HCT116 (cell line): Measurements from ENCODE around the gene SH3GL3. TPM values are rescaled to one million over a fixed set of nuclear protein-coding genes. Genes with fewer than 3 reads are reported as not detected.

Experiments
- ATAC-seq: fragments of 200-7000 bp; cut with Tn5 transposase; 2 replicates; pipeline ENCODE4 v1.9.1; 2020; ENCODE audit warnings: mild to moderate bottlenecking, moderate library complexity
- BruUV-seq: library from RNA; stranded (reverse); fragments of 400-500 nt; replicated peaks from 2 replicates; lab custom pipeline; 2021; lab: Mats Ljungman, UMichigan
- CTCF ChIA-PET: fragments of 300-600 bp; sonication (Branson Sonifier 250); formaldehyde crosslinking; loops from one replicate; lab custom pipeline; 2021; ENCODE audit warnings: antibody characterized with exemption; lab: Charles Lee
- POLR2A ChIA-PET: fragments of 300-600, 350-600 bp; sonication (Branson Sonifier 250); formaldehyde crosslinking; loops from one replicate; lab custom pipeline; 2021; ENCODE audit warnings: antibody characterized with exemption; lab: Charles Lee
- RAD21 ChIA-PET, 2 experiments: fragments of 300-600 bp; sonication (Branson Sonifier 250); formaldehyde crosslinking; loops; one replicate each; lab custom pipeline; 2023; ENCODE audit warnings: low total read pairs in 2 of 2; ENCODE audit not compliant: uncharacterized antibody in 2 of 2, unreplicated experiment in 2 of 2, low non-redundant PET in 1 of 2; lab: Charles Lee
- DNase-seq: peaks from one replicate; pipeline ENCODE4 v3.0.0-alpha.2; 2010; ENCODE audit warnings: low read depth, low spot score
- H2AFZ ChIP-seq: fragments of 200-600 bp; shearing (Covaris generic), sonication (generic); 2 replicates; pipeline ENCODE4 v1.6.1; 2017; ENCODE audit warnings: low read depth, mixed run types, mixed read lengths, antibody characterized with exemption, low read length; ENCODE audit not compliant: poor library complexity, severe bottlenecking
- H3K27ac ChIP-seq: 2 replicates; pipeline ENCODE4 v1.5.1; 2012; ENCODE audit warnings: low read depth, low read length
- H3K27me3 ChIP-seq: fragments of 200-600 bp; sonication (generic); 2 replicates; pipeline ENCODE4 v1.6.1; 2016; ENCODE audit warnings: mixed run types, low read length, mixed read lengths; ENCODE audit not compliant: insufficient read depth
- H3K36me3 ChIP-seq, 2 experiments: fragments of 200-500 bp in 1 of 2; fragments of 200-600 bp in 1 of 2; sonication (Bioruptor generic) in 1 of 2; sonication (generic) in 1 of 2; 2 replicates each; pipeline versions ENCODE4 v1.5.1 to v1.6.1; 2014 to 2016; ENCODE audit warnings: low read length in 2 of 2, inconsistent platforms in 1 of 2, mixed read lengths in 1 of 2, mixed run types in 1 of 2; ENCODE audit not compliant: insufficient read depth in 2 of 2, control insufficient read depth in 1 of 2
- H3K4me1 ChIP-seq, 2 experiments: fragments of 200-600 bp in 1 of 2; sonication (generic) in 1 of 2; 2 replicates each; pipeline versions ENCODE4 v1.5.1 to v1.6.1; 2012 to 2017; ENCODE audit warnings: low read length in 2 of 2, inconsistent platforms in 1 of 2, mild to moderate bottlenecking in 1 of 2, mixed read lengths in 1 of 2, mixed run types in 1 of 2, moderate library complexity in 1 of 2; ENCODE audit not compliant: insufficient read depth in 2 of 2, control insufficient read depth in 1 of 2
- H3K4me2 ChIP-seq: fragments of 200-600 bp; sonication (generic); 2 replicates; pipeline ENCODE4 v1.6.1; 2017; ENCODE audit warnings: mixed run types, low read length, mixed read lengths
- H3K4me3 ChIP-seq, 2 experiments: fragments of 200-600 bp in 1 of 2; sonication (generic) in 1 of 2; replicated peaks in 1 of 2; 2 replicates each; pipeline ENCODE4 v1.5.1; 2011 to 2016; ENCODE audit warnings: low read length in 2 of 2, control low read depth in 1 of 2, low read depth in 1 of 2, mild to moderate bottlenecking in 1 of 2, mixed read lengths in 1 of 2, mixed run types in 1 of 2
- H3K79me2 ChIP-seq: fragments of 200-600 bp; sonication (generic); 2 replicates; pipeline ENCODE4 v1.6.1; 2017; ENCODE audit warnings: mild to moderate bottlenecking, mixed run types, low read length, moderate library complexity, mixed read lengths; ENCODE audit not compliant: insufficient read depth
- H3K9ac ChIP-seq: fragments of 200-600 bp; sonication (generic); 2 replicates; pipeline ENCODE4 v1.6.1; 2016; ENCODE audit warnings: low read length, mixed read lengths
- H3K9me2 ChIP-seq: fragments of 200-600 bp; sonication (generic), shearing (Covaris generic); 2 replicates; pipeline ENCODE4 v1.6.1; 2017; ENCODE audit warnings: mixed run types, mild to moderate bottlenecking, moderate library complexity; ENCODE audit not compliant: insufficient read depth
- H3K9me3 ChIP-seq, 2 experiments: fragments of 200-500 bp in 1 of 2; fragments of 200-600 bp in 1 of 2; sonication (Bioruptor generic) in 1 of 2; sonication (generic) in 1 of 2; 2 replicates each; pipeline ENCODE4 v1.6.1; 2014 to 2017; ENCODE audit warnings: low read length in 2 of 2, mixed read lengths in 2 of 2, inconsistent platforms in 1 of 2, low read depth in 1 of 2, mild to moderate bottlenecking in 1 of 2, mixed run types in 1 of 2, moderate library complexity in 1 of 2; ENCODE audit not compliant: control insufficient read depth in 1 of 2, insufficient read depth in 1 of 2
- H4K20me1 ChIP-seq: fragments of 200-600 bp; sonication (generic), shearing (Covaris generic); 2 replicates; pipeline ENCODE4 v1.6.1; 2017; ENCODE audit warnings: mixed run types, mild to moderate bottlenecking, moderate library complexity; ENCODE audit not compliant: insufficient read depth
- REST ChIP-seq: IDR thresholded peaks from 2 replicates; pipeline ENCODE4 v1.6.1; 2012; ENCODE audit warnings: low read depth
- TCF7L2 ChIP-seq: IDR thresholded peaks from 2 replicates; pipeline ENCODE4 v1.7.0; 2011; ENCODE audit warnings: borderline replicate concordance, inconsistent platforms; ENCODE audit not compliant: insufficient read depth, insufficient read length; ENCODE audit errors: extremely low read depth
- ZBTB33 ChIP-seq: IDR thresholded peaks from 2 replicates; pipeline ENCODE4 v1.6.1; 2011; ENCODE audit warnings: mild to moderate bottlenecking, low read length, moderate library complexity; ENCODE audit not compliant: insufficient replicate concordance; ENCODE audit errors: extremely low read depth
- intact Hi-C: fragments of 100-400 bp; cut with micrococcal nuclease; formaldehyde crosslinking; loops from 2 replicates; pipeline ENCODE4 v1.10.0; 2022
- total RNA-seq: library from RNA; stranded (reverse); gene quantifications from one replicate; pipeline ENCODE4 v1.2.1, GENCODE V29; 2021; ENCODE audit not compliant: unreplicated experiment

The SH3GL3 gene
- total RNA-seq, 1 experiment from 2014 or later: 1.3 TPM

- H3K9me2 ChIP-seq: no peaks in the 10 kb centered on the region
- intact Hi-C loops: no loop called here
- H2AFZ ChIP-seq: no peak within 1 kb of the TSS
- no peak for TF ChIP-seq ZBTB33
- TF ChIP-seq, all 23 proteins: peak for 0
- ChIA-PET RAD21 (no interaction called here), POLR2A (no interaction called here), CTCF (no interaction called here)
- DNase-seq (no peak), ATAC-seq (no peak)
- no TSS peak for BruUV-seq
- Histone ChIP-seq H3K4me3 (no peak within 1 kb of the TSS), H3K36me3 (no peaks in the 10 kb centered on the region), H3K4me1 (no peaks in the 10 kb centered on the region), H3K79me2 (no peaks in the 10 kb centered on the region), H3K27me3 (peaks cover 13% of the 10 kb centered on the region), H3K27ac (no peak within 1 kb of the TSS), H3K9ac (no peak within 1 kb of the TSS), H3K9me3 (no peaks in the 10 kb centered on the region), H3K4me2 (no peak within 1 kb of the TSS), H4K20me1 (no peaks in the 10 kb centered on the region)
Observed at GRCh38 chr15:83653639-83654378, 206.7 kb downstream of the SH3GL3 start, which contains the start of gene ADAMTSL3. TSS of gene ADAMTSL3 (plus strand) at chr15:83654123. CDS start at chr15:83655762, 1,639 bp downstream.

- CTCF ChIA-PET: no interaction called here
- no peaks in the 10 kb centered on the region for H3K9me2 ChIP-seq
- H3K4me3 ChIP-seq: no peak overlapping the region
- H3K9me3 ChIP-seq: no peaks in the 10 kb centered on the region
- H3K4me2 ChIP-seq: no peak overlapping the region
- POLR2A ChIA-PET: no interaction called here
- intact Hi-C loops: no loop called here
- no peaks in the 10 kb centered on the region for H3K79me2 ChIP-seq
- no peak overlapping the region for H3K9ac ChIP-seq
- RAD21 ChIA-PET: no interaction called here
- H3K4me1 ChIP-seq: no peaks in the 10 kb centered on the region
- ATAC-seq (no peak), DNase-seq (no peak)
- H4K20me1 ChIP-seq: no peaks in the 10 kb centered on the region
- BruUV-seq: no TSS peak
- no peaks in the 10 kb centered on the region for H3K36me3 ChIP-seq
- TF ChIP-seq TCF7L2 (no peak), REST (no peak)
- H3K27me3 ChIP-seq: peaks cover 11% of the 10 kb centered on the region; the same call in 1 of the 2 replicates
- H3K27ac ChIP-seq: no peak overlapping the region
- no peak overlapping the region for H2AFZ ChIP-seq
Observed at GRCh38 chr15:83654379-83655236, 207.5 kb downstream of the SH3GL3 start.
